ENCODE results near the gene ZNF536. TPM values are rescaled to one million over a fixed set of nuclear protein-coding genes. Genes with fewer than 3 reads are reported as not detected.

The ZNF536 gene
- total and polyA plus RNA-seq, 2 of the 4 experiments (the other 2 are of a cell fraction): not detected

GRCh38 chr19:30557927-30558557 lies 185.9 kb downstream of the ZNF536 start:
- in situ Hi-C loops (cut with MboI; ENCODE audit: low sequenced_read_pairs): no loop called here
- Histone ChIP-seq H3K23ac (ENCODE audit: low read depth, low read length) (no peak overlapping the region), H4K20me1 (ENCODE audit: insufficient read depth, low read length) (no peaks in the 10 kb centered on the region), H2BK20ac (ENCODE audit: low read depth, low read length) (no peak overlapping the region), H2AK9ac (replicated peaks; ENCODE audit: low read depth, low read length, poor library complexity) (no peak overlapping the region), H3K18ac (ENCODE audit: low read depth, low read length) (no peak overlapping the region), H3K4ac (ENCODE audit: low read depth, low read length) (no peak overlapping the region), H4K8ac (ENCODE audit: low read depth in 2 of 2, low read length in 2 of 2) (no peak overlapping the region), H3K4me1 (ENCODE audit: control insufficient read depth, insufficient read depth, low read length) (no peaks in the 10 kb centered on the region), H2BK5ac (ENCODE audit: low read depth, low read length, poor library complexity, severe bottlenecking) (no peak overlapping the region), H3K4me2 (ENCODE audit: low read depth, low read length) (no peak overlapping the region), H3K27me3 (ENCODE audit: control insufficient read depth, insufficient read depth, low read length) (no peaks in the 10 kb centered on the region), H2BK120ac (ENCODE audit: low read depth, low read length) (no peak overlapping the region), H2AFZ (replicated peaks; ENCODE audit: low read length, poor library complexity) (no peak overlapping the region), H2AK5ac (ENCODE audit: low read depth, low read length) (no peak overlapping the region), H3K9me1 (ENCODE audit: insufficient read depth, low read length) (no peaks in the 10 kb centered on the region), H3K9ac (ENCODE audit: low read depth, low read length) (no peak overlapping the region), H3K27ac (ENCODE audit: insufficient read depth, low read length) (no peak overlapping the region), H3K14ac (replicated peaks; ENCODE audit: low read depth, low read length) (no peak overlapping the region), H3K36me3 (ENCODE audit: control insufficient read depth, insufficient read depth, low read length) (no peaks in the 10 kb centered on the region), H3K56ac (ENCODE audit: extremely low read depth, insufficient read depth, low read length) (no peak overlapping the region), H3K79me1 (ENCODE audit: low read depth in 1 of 2, low read length in 2 of 2) (no peaks in the 10 kb centered on the region), H2BK15ac (ENCODE audit: low read depth, low read length) (no peak overlapping the region), H4K5ac (ENCODE audit: low read depth, low read length) (no peak overlapping the region), H4K91ac (ENCODE audit: insufficient read depth, low read depth, low read length) (no peak overlapping the region), H3K9me3 (ENCODE audit: control insufficient read depth, insufficient read depth, low read length) (peaks cover 32% of the 10 kb centered on the region), H3K4me3 (ENCODE audit: insufficient read depth, low read depth, low read length) (no peak overlapping the region)
- ATAC-seq (ENCODE audit: low read depth): no peak
- CTCF ChIA-PET: no interaction called here
- no peak for TF ChIP-seq FOS (IDR thresholded peaks at IDR 0.05; ENCODE audit: low read depth, low read length)
- no peak for TF ChIP-seq MAFK (IDR thresholded peaks at IDR 0.05; ENCODE audit: low read depth, low read length)
- no peak for TF ChIP-seq ELK1 (IDR thresholded peaks at IDR 0.05; ENCODE audit: borderline replicate concordance, low read depth, low read length)
- TF ChIP-seq MAZ (IDR thresholded peaks at IDR 0.05; ENCODE audit: borderline replicate concordance, low read depth, low read length): no peak
- TF ChIP-seq SMC3 (IDR thresholded peaks at IDR 0.05; ENCODE audit: low read depth, low read length): no peak
- TF ChIP-seq RAD21 (IDR thresholded peaks at IDR 0.05; ENCODE audit: low read length): no peak
- no peak for TF ChIP-seq RFX5 (IDR thresholded peaks at IDR 0.05; ENCODE audit: low read depth, low read length)
- no peak for TF ChIP-seq NFE2L2 (IDR thresholded peaks at IDR 0.05; ENCODE audit: low read depth, low read length)
- no peak for TF ChIP-seq RCOR1 (IDR thresholded peaks at IDR 0.05; ENCODE audit: insufficient replicate concordance, low read length)
- no peak for TF ChIP-seq MXI1 (IDR thresholded peaks at IDR 0.05; ENCODE audit: borderline replicate concordance, low read depth, low read length)
- TF ChIP-seq POLR2A (IDR thresholded peaks at IDR 0.05; ENCODE audit: low read depth, low read length): no peak
- TF ChIP-seq BHLHE40 (IDR thresholded peaks at IDR 0.05; ENCODE audit: low read depth, low read length): no peak
- no peak for TF ChIP-seq CEBPB (IDR thresholded peaks at IDR 0.05; ENCODE audit: low read depth, low read length)
- no peak for TF ChIP-seq CHD1 (IDR thresholded peaks at IDR 0.05; ENCODE audit: low read depth, low read length)
- WGBS, 2 experiments (ENCODE audit: extremely low coverage in 2 of 2, insufficient read length in 1 of 2): no CpG with 5 or more reads among the region's 13 CpGs
- intact Hi-C loops (cut with micrococcal nuclease): no loop called here
- dilution Hi-C loops (cut with HindIII; ENCODE audit: low sequenced_read_pairs, unreplicated experiment): no loop called here
- DNase-seq: no peak
- no TSS peak for BruUV-seq (replicated peaks)
- POLR2A ChIA-PET (ENCODE audit: unreplicated experiment): interaction anchor here (0.6 kb wide), 1 partner anchor 1662 kb away, joined by 5 read pairs; no protein-coding TSS in a partner anchor

Data from IMR-90 (cell line).